ENCODE results near the gene ARID1B. TPM values are rescaled to one million over a fixed set of nuclear protein-coding genes. Genes with fewer than 3 reads are reported as not detected.
"Not testable (repeated sequence)": the region's sequence is repeated elsewhere in the genome, so short reads cannot be mapped to it uniquely, and the experiment has no call there.

The ARID1B gene
- total RNA-seq, 1 donor from 2014 or later, result 75.4 TPM

DNA sequence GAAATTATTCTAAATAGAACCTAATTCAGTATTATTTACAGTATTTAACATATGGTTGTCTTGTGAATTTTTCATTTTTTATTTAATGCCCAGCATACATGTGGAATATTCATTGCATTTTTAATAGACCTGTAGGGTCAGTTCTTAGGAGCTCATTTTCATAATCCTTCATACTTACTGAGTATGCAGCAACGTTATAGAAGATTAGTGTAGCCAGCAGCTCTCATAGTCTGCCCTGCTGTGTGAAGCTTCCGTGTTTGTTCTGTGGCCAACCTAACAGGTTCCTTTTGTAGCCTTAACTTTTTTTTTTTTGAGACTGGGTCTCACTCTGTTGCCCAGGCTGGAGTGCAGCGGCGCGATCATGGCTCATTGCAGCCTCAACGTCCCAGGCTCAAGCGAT is 261.4 kb downstream of the ARID1B start:
- Histone ChIP-seq H2AFZ (ENCODE audit: low read depth, low read length) (no peak overlapping the region), H3K9ac (ENCODE audit: low read length) (no peak overlapping the region), H3K4me3 (ENCODE audit: insufficient read depth, low read depth, low read length) (no peak overlapping the region), H3K27ac (ENCODE audit: low read depth, low read length) (no peak overlapping the region), H3K4me1 (ENCODE audit: insufficient read depth, low read length) (no peaks in the 10 kb centered on the region), H3K27me3 (ENCODE audit: insufficient read depth, low read length) (no peaks in the 10 kb centered on the region), H3K4me2 (ENCODE audit: low read length) (no peak overlapping the region), H3K79me2 (ENCODE audit: insufficient read depth, low read length) (peaks cover 44% of the 10 kb centered on the region), H4K20me1 (ENCODE audit: insufficient read depth, low read length) (peaks cover 20% of the 10 kb centered on the region), H3K9me3 (ENCODE audit: insufficient read depth, low read depth, low read length) (no peaks in the 10 kb centered on the region), H3K36me3 (ENCODE audit: insufficient read depth, low read length) (no peaks in the 10 kb centered on the region)
- H3K36me3 Mint-ChIP-seq (ENCODE audit: low read depth, unreplicated experiment), result peaks cover 5% of the 10 kb centered on the region
- no peak for DNase-seq (ENCODE audit: low read depth)
- no peaks in the 10 kb centered on the region for H3K9me3 Mint-ChIP-seq (ENCODE audit: unreplicated experiment)
- no peak for FAIRE-seq
- TF ChIP-seq EZH2 (IDR thresholded peaks at IDR 0.05; ENCODE audit: insufficient read depth, low read length), result no peak
- TF ChIP-seq, protein P1, sequence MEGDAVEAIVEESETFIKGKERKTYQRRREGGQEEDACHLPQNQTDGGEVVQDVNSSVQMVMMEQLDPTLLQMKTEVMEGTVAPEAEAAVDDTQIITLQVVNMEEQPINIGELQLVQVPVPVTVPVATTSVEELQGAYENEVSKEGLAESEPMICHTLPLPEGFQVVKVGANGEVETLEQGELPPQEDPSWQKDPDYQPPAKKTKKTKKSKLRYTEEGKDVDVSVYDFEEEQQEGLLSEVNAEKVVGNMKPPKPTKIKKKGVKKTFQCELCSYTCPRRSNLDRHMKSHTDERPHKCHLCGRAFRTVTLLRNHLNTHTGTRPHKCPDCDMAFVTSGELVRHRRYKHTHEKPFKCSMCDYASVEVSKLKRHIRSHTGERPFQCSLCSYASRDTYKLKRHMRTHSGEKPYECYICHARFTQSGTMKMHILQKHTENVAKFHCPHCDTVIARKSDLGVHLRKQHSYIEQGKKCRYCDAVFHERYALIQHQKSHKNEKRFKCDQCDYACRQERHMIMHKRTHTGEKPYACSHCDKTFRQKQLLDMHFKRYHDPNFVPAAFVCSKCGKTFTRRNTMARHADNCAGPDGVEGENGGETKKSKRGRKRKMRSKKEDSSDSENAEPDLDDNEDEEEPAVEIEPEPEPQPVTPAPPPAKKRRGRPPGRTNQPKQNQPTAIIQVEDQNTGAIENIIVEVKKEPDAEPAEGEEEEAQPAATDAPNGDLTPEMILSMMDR (IDR thresholded peaks at IDR 0.05; ENCODE audit: insufficient read depth, low read depth, low read length), result no peak
- H3K4me3 Mint-ChIP-seq (ENCODE audit: unreplicated experiment), result no peak overlapping the region
- peaks cover 11% of the 10 kb centered on the region for H3K4me1 Mint-ChIP-seq (ENCODE audit: low read depth, unreplicated experiment)
- H3K27me3 Mint-ChIP-seq (ENCODE audit: low read depth, unreplicated experiment), result no peaks in the 10 kb centered on the region
- H3K27ac Mint-ChIP-seq (ENCODE audit: unreplicated experiment), result no peak overlapping the region

DNA sequence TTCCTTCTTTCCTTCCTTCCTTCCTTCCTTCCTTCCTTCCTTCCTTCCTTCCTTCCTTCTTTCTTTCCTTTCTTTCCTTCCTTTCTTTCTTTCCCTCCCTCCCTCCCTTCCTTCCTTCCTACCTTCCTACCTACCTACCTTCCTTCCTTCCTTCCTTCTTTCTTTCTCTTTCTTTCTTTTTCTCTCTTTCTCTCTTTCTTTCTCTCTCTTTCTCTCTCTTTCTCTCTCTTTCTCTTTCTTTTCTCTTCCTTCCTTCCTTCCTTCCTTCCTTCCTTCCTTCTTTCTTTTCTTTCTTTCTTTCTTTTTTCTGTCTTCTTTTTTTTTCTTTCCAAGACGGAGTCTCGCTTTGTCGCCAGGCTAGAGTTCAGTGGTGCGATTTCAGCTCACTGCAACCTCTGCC is 262.5 kb downstream of the ARID1B start:
- not testable (repeated sequence) for H3K27me3 ChIP-seq (ENCODE audit: insufficient read depth, low read length); H3K4me1 ChIP-seq (ENCODE audit: insufficient read depth, low read length); H3K4me3 Mint-ChIP-seq (ENCODE audit: unreplicated experiment); H3K9ac ChIP-seq (ENCODE audit: low read length); H2AFZ ChIP-seq (ENCODE audit: low read depth, low read length); H3K9me3 Mint-ChIP-seq (ENCODE audit: unreplicated experiment); H3K27me3 Mint-ChIP-seq (ENCODE audit: low read depth, unreplicated experiment); H3K27ac ChIP-seq (ENCODE audit: low read depth, low read length); DNase-seq (ENCODE audit: low read depth); H3K4me1 Mint-ChIP-seq (ENCODE audit: low read depth, unreplicated experiment); H3K36me3 Mint-ChIP-seq (ENCODE audit: low read depth, unreplicated experiment); H3K4me2 ChIP-seq (ENCODE audit: low read length); H3K36me3 ChIP-seq (ENCODE audit: insufficient read depth, low read length); H3K9me3 ChIP-seq (ENCODE audit: insufficient read depth, low read depth, low read length); FAIRE-seq; H3K4me3 ChIP-seq (ENCODE audit: insufficient read depth, low read depth, low read length)
- H3K27ac Mint-ChIP-seq (ENCODE audit: unreplicated experiment), result peak overlapping the region; percentile 47
- Histone ChIP-seq H3K79me2 (ENCODE audit: insufficient read depth, low read length) (peaks cover 34% of the 10 kb centered on the region), H4K20me1 (ENCODE audit: insufficient read depth, low read length) (peaks cover 17% of the 10 kb centered on the region)

DNA sequence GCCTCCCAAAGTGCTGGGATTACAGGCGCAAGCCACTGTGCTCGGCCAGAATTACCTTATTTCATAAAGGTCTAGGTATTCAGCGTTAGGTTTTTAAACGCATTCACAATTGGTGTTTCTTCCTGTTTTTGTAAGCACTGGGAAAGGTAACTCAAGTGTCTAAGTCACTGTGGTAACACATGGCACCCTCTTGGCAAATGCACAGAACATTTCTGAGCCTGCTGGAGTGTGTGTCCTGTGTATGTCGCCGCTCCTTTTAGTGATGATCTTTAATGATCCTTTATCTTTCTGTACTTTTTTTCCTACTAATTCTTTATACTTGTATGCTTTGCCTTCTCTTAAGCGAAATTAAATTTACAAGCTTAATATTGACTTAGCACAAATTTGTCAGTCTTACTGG is 263.0 kb downstream of the ARID1B start:
- Mint-ChIP-seq H3K36me3 (ENCODE audit: low read depth, unreplicated experiment) (peaks cover 5% of the 10 kb centered on the region), H3K27ac (ENCODE audit: unreplicated experiment) (no peak overlapping the region), H3K4me3 (ENCODE audit: unreplicated experiment) (no peak overlapping the region), H3K27me3 (ENCODE audit: low read depth, unreplicated experiment) (no peaks in the 10 kb centered on the region), H3K4me1 (ENCODE audit: low read depth, unreplicated experiment) (peaks cover 2% of the 10 kb centered on the region), H3K9me3 (ENCODE audit: unreplicated experiment) (no peaks in the 10 kb centered on the region)
- Histone ChIP-seq H3K9me3 (ENCODE audit: insufficient read depth, low read depth, low read length) (no peaks in the 10 kb centered on the region), H4K20me1 (ENCODE audit: insufficient read depth, low read length) (peaks cover 14% of the 10 kb centered on the region), H3K27me3 (ENCODE audit: insufficient read depth, low read length) (no peaks in the 10 kb centered on the region), H3K4me3 (ENCODE audit: insufficient read depth, low read depth, low read length) (no peak overlapping the region), H3K4me2 (ENCODE audit: low read length) (no peak overlapping the region), H3K4me1 (ENCODE audit: insufficient read depth, low read length) (no peaks in the 10 kb centered on the region), H3K36me3 (ENCODE audit: insufficient read depth, low read length) (no peaks in the 10 kb centered on the region), H3K79me2 (ENCODE audit: insufficient read depth, low read length) (peaks cover 28% of the 10 kb centered on the region), H3K9ac (ENCODE audit: low read length) (no peak overlapping the region), H3K27ac (ENCODE audit: low read depth, low read length) (no peak overlapping the region), H2AFZ (ENCODE audit: low read depth, low read length) (no peak overlapping the region)
- TF ChIP-seq, protein P1 (IDR thresholded peaks at IDR 0.05; ENCODE audit: insufficient read depth, low read depth, low read length), result no peak
- TF ChIP-seq EZH2 (IDR thresholded peaks at IDR 0.05; ENCODE audit: insufficient read depth, low read length), result no peak
- FAIRE-seq (no peak), DNase-seq (ENCODE audit: low read depth) (no peak)

All from astrocyte (in vitro differentiated cells and primary cell).